Kasumi-1 (cell line): Measurements from ENCODE around the gene RNASEH2A.

Experiments used
- DNase-seq, 2 experiments: peaks; one replicate each; lab custom pipeline; 2025; lab: John Stamatoyannopoulos, UW

The RNASEH2A gene

DNA sequence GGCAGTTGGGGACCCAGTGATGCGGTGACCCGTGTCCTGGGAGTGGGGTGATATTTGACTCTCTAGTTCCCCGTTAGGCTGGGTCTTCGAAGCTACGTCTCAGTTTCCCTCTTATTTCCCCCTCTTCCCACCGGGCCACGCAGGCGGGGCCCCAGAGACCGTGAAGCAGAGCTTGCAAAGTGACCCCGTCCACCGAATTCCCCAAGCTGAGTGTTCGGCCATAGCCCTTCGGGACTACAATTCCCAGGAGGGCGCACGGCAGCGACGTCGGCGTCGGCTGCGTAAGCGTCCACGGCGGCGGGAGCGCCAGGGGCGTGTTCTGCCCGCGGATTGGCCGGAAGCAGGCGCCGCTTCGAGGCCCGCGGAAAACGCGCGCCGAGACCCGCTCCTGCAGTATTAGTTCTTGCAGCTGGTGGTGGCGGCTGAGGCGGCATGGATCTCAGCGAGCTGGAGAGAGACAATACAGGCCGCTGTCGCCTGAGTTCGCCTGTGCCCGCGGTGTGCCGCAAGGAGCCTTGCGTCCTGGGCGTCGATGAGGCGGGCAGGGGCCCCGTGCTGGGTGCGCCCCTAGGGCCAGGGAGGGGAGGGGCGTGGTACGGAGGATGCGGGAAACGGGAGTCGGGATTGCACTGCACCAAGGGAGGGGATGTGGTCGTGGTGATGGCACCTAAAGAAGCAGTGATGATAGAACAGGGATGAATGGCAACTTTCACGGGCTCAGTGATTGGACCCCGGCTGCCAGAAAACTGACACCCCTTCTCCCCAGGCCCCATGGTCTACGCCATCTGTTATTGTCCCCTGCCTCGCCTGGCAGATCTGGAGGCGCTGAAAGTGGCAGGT is at the start of gene RNASEH2A:
RNASEH2A (plus strand) TSS at position 343 of the 840 bp plus-strand sequence; CDS start at position 433, 90 bp downstream.
- peak; percentile 75 to 87 for DNase-seq

- peak; percentile 53 to 64 for DNase-seq
Measured at GRCh38 chr19:12757544-12758274, 48.7 kb upstream of the RNASEH2A start.

DNA sequence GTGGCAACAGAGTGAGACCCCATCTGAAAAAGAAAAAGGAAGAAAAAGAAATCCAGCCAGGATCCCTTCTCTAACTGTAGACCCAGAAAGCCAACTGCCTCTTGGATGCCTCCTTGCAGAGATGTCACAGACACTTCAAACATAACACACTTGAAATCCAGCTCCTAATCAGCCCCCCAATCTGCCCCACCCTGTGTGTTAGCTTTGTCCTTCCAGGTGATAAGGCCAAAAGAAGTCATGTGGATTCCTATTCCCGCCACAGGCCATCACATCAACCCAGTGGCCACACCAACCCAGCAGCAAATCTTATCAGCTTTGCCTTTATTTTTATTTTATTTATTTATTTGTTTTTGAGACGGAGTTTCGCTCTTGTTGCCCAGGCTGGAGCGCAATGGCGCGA is 46.7 kb upstream of the RNASEH2A start:
- DNase-seq: no peak

DNA sequence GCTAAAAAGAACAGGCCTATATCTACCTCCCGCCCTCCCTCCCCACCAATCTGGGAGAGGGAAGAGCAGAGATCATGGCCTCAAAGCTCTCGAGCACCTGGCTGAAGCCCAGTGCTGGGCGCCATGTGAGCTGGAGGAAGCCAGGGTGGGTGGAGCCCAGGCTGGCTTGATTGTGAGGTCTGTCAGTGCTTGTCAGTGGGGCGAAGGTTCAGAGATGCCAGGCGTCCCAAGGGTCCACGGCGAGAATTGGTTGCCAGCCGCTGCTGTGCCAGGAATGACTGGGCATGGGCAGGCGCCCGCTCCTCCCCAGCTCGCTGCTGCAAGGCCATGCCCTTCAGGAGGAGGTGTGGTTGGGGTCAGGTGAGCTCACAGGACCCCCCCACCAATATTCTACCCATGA is 43.3 kb upstream of the RNASEH2A start:
- no peak for DNase-seq

DNA sequence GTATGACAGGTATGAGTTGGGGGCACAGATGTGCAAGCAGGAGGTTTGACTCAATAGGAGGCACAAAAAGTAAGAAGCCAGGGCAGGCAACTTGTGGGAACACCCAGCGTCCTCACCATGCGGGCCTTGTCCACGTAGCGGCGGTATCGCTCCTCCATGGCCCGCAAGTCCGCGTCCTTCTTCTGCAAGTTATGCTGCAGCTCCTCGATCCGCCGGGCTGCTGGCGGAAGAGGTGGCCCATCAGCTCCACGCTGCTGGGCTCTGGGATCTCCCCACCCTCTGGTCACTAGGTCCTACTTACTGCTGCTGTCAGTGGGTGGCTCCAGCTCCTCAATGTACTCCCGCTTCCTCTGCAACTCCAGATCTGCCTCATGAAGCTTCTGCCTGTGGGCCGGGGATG is 41.7 kb upstream of the RNASEH2A start:
- no peak for DNase-seq

DNA sequence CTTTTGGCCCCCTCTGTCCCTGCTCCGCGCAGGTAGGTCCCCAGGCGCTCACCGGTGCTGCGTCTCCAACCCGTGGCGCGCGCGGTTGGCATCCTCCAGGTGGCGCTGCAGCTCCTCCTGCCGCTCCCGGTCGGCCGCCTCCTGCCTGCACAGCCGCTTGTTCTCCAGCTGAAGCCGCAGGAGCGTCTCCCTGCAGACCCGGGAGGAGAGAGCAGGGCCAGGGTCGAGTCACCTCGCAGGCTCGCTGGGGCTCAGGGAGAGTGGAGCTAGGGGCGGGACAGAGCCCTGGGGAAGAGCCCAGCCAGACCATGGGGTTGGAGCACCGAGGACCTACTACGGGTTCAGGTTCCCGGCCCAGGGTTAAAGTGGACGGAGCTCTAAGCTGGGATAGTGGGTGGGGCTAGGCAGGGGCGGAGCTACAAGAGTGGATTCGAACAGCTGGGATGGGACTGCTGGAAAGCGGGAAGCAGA is 40.3 kb upstream of the RNASEH2A start:
- DNase-seq: peak; percentile 80

DNA sequence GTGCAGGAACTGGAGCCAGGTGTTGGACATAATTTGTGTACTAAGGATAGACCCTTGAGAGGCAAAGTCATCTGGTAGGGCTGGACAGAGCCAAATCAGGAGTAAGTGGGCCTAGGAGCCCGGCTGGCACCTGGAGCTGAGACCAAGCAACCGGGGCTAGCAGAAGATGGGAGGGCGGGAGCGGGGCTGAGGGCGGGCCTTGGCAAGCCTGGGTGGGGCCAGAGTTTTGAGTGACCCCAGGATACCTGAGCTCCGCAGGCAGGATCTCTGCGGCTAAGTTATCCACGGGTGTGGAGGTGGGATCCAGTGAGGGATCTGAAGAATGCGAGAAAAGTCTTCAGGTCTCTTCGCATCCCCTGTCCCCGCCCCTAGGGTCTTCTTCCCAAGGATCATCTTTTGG is 39.2 kb upstream of the RNASEH2A start:
- no peak for DNase-seq

GRCh38 chr19:12767666-12768065 is 38.7 kb upstream of the RNASEH2A start:
- DNase-seq: no peak

DNA sequence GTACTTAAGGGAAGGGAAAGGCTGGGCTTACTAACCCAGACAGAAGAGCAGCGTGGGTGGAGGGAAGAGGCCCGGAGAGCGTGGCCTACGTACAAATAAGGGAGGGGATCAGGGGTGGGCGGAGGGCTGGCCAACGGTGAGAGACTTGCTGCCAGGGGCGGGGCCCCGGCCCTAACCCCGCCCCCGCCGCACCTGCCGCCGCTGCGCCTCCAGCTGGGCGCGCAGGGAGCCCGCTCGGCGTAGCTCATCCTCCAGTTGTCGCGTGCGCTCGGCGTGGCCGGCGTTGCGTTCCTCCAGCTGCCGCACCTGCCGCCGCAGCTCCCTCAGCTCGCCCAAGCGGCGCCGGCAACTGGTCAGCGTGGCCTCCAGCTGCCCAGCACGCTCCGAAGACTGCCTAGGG is 36.7 kb upstream of the RNASEH2A start:
- DNase-seq: no peak

DNA sequence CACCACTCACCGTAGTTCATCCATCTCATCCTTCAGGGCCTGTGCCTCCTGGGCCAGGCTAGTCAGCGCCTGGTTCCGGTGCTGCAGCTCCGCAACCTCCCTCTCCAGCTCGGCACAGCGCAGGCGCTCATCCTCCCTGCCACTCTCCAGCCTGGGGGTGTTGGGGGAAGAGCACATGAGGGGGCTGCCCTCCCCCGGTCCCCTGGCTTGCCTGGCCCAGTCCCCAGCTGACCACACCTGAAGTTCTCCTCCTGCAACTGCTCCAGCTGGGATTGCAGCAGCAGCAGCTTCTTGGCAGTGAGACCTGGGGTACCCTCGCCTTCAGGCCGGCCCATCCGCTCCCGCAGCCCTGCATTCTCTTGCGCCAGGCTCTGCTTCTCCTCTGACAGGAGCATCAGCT is 35.5 kb upstream of the RNASEH2A start:
- DNase-seq: no peak

GRCh38 chr19:12772323-12772722 is 34.1 kb upstream of the RNASEH2A start:
- no peak for DNase-seq

GRCh38 chr19:12773571-12773970 is 32.8 kb upstream of the RNASEH2A start:
- peak; percentile 22 to 34 for DNase-seq

- DNase-seq: no peak
Measured at GRCh38 chr19:12774588-12775555, 31.5 kb upstream of the RNASEH2A start, which contains the start of gene HOOK2. TSS of gene HOOK2 (minus strand) at chr19:12775552. CDS start at chr19:12775449, 103 bp downstream.

GRCh38 chr19:12777217-12778016 is 29.0 kb upstream of the RNASEH2A start:
- peak; percentile 67 to 78 for DNase-seq

GRCh38 chr19:12778017-12778904 is 28.1 kb upstream of the RNASEH2A start:
- DNase-seq: peak in 1 of 2 experiments; percentile 54

- no peak for DNase-seq
Measured at GRCh38 chr19:12778905-12779161, 27.6 kb upstream of the RNASEH2A start.

DNA sequence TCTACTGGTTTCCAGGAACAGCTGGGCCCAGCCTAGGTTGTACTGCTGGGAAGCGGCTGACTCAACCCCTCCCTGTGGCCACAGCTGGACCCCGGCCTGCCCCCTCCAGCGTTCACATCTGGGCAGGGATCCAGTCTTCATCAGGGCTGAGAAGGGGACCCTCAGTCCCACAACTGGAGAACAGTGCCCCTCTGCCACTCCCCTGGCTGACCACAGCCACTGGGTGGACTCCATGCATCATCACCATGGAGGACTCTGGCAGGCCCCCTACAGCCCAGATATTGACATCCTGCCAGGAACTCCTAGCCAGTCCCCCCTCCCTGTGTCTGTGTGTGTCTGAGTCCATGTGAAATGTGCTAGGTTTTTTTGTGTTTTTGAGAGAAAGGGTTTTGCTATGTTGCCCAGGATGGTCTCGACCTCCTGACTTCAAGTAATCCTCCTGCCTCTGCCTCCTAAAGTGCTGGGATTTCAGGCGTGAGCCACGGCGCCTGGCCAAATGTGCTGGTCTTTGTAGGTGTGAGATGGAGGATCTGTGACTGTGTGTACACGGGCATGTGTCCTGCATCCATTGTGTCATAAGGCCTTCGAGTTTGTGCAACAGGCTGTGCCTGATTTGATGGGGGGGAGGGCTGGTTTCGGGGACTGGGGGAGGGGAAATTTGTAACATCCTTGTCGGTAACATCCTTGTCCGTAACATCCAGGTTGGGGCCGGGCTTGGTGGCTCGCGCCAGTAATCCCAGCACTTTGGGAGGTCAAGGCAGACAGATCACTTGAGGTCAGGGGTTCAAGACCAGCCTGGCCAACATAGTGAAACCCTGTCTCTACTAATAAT is 27.0 kb upstream of the RNASEH2A start:
- DNase-seq: no peak

DNA sequence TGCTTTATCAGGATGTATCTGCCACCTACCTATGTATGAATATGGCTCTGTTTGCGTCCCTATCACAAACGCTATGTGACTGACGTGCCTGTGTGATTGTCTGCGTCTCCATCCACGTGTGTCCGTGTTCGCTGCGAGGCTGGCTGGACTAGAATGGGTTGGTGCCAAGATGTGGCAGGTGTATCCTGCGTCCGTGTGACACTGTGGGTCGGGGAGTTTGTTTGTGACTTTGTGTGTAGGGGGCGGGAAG is 24.3 kb upstream of the RNASEH2A start:
- no peak for DNase-seq

GRCh38 chr19:12782424-12783290 is 23.7 kb upstream of the RNASEH2A start:
- peak; percentile 44 to 68 for DNase-seq
